Neural cell (in vitro differentiated cells): ENCODE data around the gene PABPN1L.

ENCODE experiments used
- CTCF ChIP-seq: fragments of 450-650 bp; IDR thresholded peaks from 2 replicates; pipeline ENCODE4 v1.5.1; 2014; ENCODE audit warnings: antibody characterized with exemption, mild to moderate bottlenecking, moderate library complexity; ENCODE audit not compliant: poor library complexity, severe bottlenecking
- EZH2 ChIP-seq: fragments of 200-600, 300-800 bp; shearing (Covaris generic), sonication (generic); IDR thresholded peaks from 2 replicates; pipeline ENCODE4 v1.6.1; 2014; ENCODE audit warnings: antibody characterized with exemption, low read length, borderline replicate concordance, mild to moderate bottlenecking; ENCODE audit not compliant: insufficient read depth, poor library complexity, severe bottlenecking
- POLR2AphosphoS5 ChIP-seq: IDR thresholded peaks from 2 replicates; pipeline ENCODE4 v1.6.1; 2012
- RAD21 ChIP-seq: fragments of 450-650 bp; conservative IDR thresholded peaks from 2 replicates; pipeline ENCODE4 v1.6.1; 2014; ENCODE audit warnings: antibody characterized with exemption, mild to moderate bottlenecking, moderate library complexity
- SMC3 ChIP-seq: fragments of 450-650 bp; conservative IDR thresholded peaks from 2 replicates; pipeline ENCODE4 v1.6.1; 2014; ENCODE audit warnings: antibody characterized with exemption, mild to moderate bottlenecking, moderate library complexity; ENCODE audit not compliant: poor library complexity

- TF ChIP-seq CTCF (no peak), EZH2 (no peak), SMC3 (no peak), RAD21 (no peak), POLR2AphosphoS5 (no peak)
These were observed 39.1 kb upstream of the PABPN1L start for GRCh38 chr16:88905563-88905962.
